Activated CD4-positive, alpha-beta memory T cell treated with anti-CD3 and anti-CD28 coated beads for 36 hours (primary cell): Measurements from ENCODE around the gene ZMYND19. TPM values are rescaled to one million over a fixed set of nuclear protein-coding genes. Genes with fewer than 3 reads are reported as not detected.
"Not testable (repeated sequence)": the region's sequence is repeated elsewhere in the genome, so short reads cannot be mapped to it uniquely, and the experiment has no call there.

Experiments used
- CTCF ChIA-PET: fragments of 350-600 bp; sonication (Branson Sonifier 250); formaldehyde crosslinking; loops from one replicate; lab custom pipeline; 2021; ENCODE audit warnings: antibody characterized with exemption, inconsistent platforms; lab: Charles Lee
- POLR2A ChIA-PET: fragments of 350-600 bp; sonication (Branson Sonifier 250); formaldehyde crosslinking; loops from one replicate; lab custom pipeline; 2021; ENCODE audit warnings: antibody characterized with exemption; lab: Charles Lee
- DNase-seq: peaks from one replicate; pipeline ENCODE4 v3.0.0-alpha.2; 2020
- H3K27ac Mint-ChIP-seq: one replicate; pipeline ENCODE4 v1.8.0; 2021; ENCODE audit warnings: mixed read lengths
- H3K27me3 Mint-ChIP-seq: one replicate; pipeline ENCODE4 v1.8.0; 2021; ENCODE audit warnings: mixed read lengths
- H3K36me3 Mint-ChIP-seq: one replicate; pipeline ENCODE4 v1.8.0; 2021; ENCODE audit warnings: mixed read lengths
- H3K4me1 Mint-ChIP-seq: one replicate; pipeline ENCODE4 v1.8.0; 2021; ENCODE audit warnings: low read depth, mixed read lengths
- H3K4me3 Mint-ChIP-seq: one replicate; pipeline ENCODE4 v1.8.0; 2021; ENCODE audit warnings: mild to moderate bottlenecking, mixed read lengths
- H3K9me3 Mint-ChIP-seq: one replicate; pipeline ENCODE4 v1.8.0; 2021; ENCODE audit warnings: mixed read lengths
- intact Hi-C: fragments of 100-400 bp; cut with micrococcal nuclease; formaldehyde crosslinking; loops from one replicate; pipeline ENCODE4 v1.15.1; 2023
- total RNA-seq, 2 experiments: library from RNA; stranded (reverse); gene quantifications; one replicate each; pipeline ENCODE4 v1.2.3, GENCODE V29; 2021

Gene ZMYND19
- total RNA-seq, 2 experiments from 2014 or later, result 39.7 to 42.6 TPM

DNA sequence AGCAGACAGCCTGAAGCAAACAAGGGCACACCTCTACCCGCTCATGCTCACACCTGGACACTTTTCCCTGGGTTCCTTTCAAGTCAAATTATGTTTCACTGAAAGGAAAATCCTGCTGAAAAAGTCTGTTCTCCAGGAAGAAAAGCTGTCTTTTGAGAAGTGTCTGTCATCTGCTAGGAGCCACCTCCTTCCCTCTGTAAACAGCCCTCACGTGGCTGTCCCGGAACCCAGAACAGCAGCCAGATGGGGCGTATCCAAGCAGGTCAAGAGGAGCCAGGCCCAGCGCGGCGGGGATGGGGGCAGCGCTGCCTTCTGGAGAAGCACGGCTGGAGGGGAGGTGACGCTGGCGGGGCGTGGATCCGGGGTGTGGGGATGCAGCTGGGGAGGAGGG is 40.1 kb downstream of the ZMYND19 start, which contains the start of gene PNPLA7:
Gene PNPLA7 (minus strand): TSS at position 172 of the 391 bp plus-strand sequence. CDS start 205 bp downstream, outside the sequence.
- Mint-ChIP-seq H3K4me1 (peaks cover 17% of the 10 kb centered on the region), H3K4me3 (peak within 1 kb of the TSS; percentile 77), H3K27ac (peak within 1 kb of the TSS; percentile 60), H3K9me3 (no peaks in the 10 kb centered on the region), H3K27me3 (no peaks in the 10 kb centered on the region), H3K36me3 (peaks cover 7% of the 10 kb centered on the region)
- peak; percentile 70 for DNase-seq
- CTCF ChIA-PET, result interaction anchor here (0.9 to 1.1 kb wide), 3 partner anchors 15 to 255 kb away, joined by 3 read pairs; partner anchors contain the start of gene ZMYND19
- intact Hi-C loops, result loop anchor here (2.0 kb wide), 1 partner anchor 41 kb away; the partner anchor contains the start of gene ZMYND19
- POLR2A ChIA-PET, result no interaction called here

DNA sequence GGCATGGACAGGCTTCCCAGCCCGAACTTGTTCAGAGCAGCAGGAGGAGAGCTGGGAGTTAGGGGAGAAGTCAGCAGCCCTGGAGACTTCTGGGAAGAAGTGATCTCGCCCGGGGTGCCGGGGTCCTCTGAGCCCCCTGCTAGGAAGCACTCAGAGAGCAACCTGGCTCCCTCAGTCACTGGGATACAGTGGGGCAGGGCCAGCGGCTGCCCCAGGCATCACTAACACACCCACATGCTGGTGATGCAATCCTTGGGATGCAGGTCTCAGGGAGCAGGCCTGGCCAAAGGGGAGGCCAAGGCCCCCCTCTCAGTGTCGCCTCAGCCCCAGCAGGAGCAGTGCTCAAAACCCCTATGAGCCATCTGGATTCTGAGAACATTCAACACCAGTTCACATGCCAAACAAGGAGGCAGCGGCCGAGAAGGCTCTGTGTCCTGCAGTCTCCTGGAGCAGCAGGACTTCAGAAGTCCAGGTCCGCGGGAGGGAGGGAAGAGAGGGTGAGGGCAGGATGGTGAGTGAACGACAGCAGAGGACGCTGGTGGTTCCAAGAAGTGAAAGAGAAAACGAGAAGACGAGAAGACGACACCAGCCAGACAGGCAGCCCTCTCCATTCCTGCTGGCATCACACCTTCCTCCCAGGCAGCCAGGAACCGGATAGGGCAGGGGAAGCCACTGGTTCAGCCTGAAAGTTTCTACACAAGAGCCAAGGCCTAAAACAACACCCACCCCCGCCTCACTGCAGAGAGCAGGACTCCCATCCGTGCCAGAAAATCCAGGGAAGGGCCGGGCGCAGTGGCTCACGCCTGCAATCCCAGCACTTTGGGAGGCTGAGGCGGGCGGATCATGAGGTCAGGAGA is 42.4 kb downstream of the ZMYND19 start:
- CTCF ChIA-PET, result no interaction called here
- no peaks in the 10 kb centered on the region for H3K9me3 Mint-ChIP-seq

DNA sequence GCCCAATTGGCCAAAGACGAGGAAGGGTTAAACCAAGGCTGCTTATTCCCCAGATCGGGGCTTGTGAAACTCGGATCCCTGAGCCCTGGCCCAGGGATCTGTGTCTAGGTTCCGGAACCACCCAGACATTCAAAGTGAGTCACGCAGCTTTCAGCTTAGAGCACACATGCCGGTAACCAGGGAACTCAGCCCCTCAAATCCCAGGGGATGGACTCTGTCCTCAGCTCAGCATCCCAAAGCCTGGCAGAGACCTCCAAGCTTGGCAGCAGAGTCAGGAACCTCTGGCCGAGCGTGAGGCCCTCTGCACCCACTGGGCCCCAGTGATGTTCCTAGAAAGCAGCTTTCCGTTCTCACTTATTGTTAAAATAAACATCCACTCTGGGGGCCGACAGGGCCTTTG is 45.2 kb downstream of the ZMYND19 start:
- Mint-ChIP-seq H3K27ac (no peak overlapping the region), H3K27me3 (no peaks in the 10 kb centered on the region), H3K4me1 (peaks cover 10% of the 10 kb centered on the region), H3K9me3 (no peaks in the 10 kb centered on the region), H3K4me3 (no peak overlapping the region), H3K36me3 (no peaks in the 10 kb centered on the region)
- intact Hi-C loops, result no loop called here
- ChIA-PET POLR2A (no interaction called here), CTCF (interaction anchor here (0.8 to 2.1 kb wide), 3 partner anchors 10 to 128 kb away, joined by 3 to 7 read pairs (median 6); no protein-coding TSS in a partner anchor)
- no peak for DNase-seq

More for the DNA sequence above, 42.4 kb downstream of the ZMYND19 start:
- Mint-ChIP-seq H3K4me1 (peaks cover 21% of the 10 kb centered on the region), H3K27ac (no peak overlapping the region), H3K4me3 (no peak overlapping the region), H3K36me3 (peaks cover 3% of the 10 kb centered on the region), H3K27me3 (no peaks in the 10 kb centered on the region)
- no peak for DNase-seq
- intact Hi-C loops, result no loop called here
- POLR2A ChIA-PET, result no interaction called here

- Mint-ChIP-seq H3K27ac (no peak overlapping the region), H3K4me3 (no peak overlapping the region), H3K36me3 (no peaks in the 10 kb centered on the region), H3K27me3 (no peaks in the 10 kb centered on the region), H3K9me3 (no peaks in the 10 kb centered on the region), H3K4me1 (peaks cover 4% of the 10 kb centered on the region)
- intact Hi-C loops, result no loop called here
- CTCF ChIA-PET, result interaction anchor here (1.3 kb wide), 1 partner anchor 9 kb away, joined by 3 read pairs; no protein-coding TSS in a partner anchor
- no peak for DNase-seq
- POLR2A ChIA-PET, result no interaction called here
Measured at GRCh38 chr9:137544176-137544760, 46.0 kb downstream of the ZMYND19 start.

- CTCF ChIA-PET, result interaction anchor here (1.3 to 2.0 kb wide), 3 partner anchors 8 to 12 kb away, joined by 3 to 7 read pairs (median 4); partner anchors contain the start of gene MRPL41
Measured at GRCh38 chr9:137543237-137543963, 46.9 kb downstream of the ZMYND19 start.

DNA sequence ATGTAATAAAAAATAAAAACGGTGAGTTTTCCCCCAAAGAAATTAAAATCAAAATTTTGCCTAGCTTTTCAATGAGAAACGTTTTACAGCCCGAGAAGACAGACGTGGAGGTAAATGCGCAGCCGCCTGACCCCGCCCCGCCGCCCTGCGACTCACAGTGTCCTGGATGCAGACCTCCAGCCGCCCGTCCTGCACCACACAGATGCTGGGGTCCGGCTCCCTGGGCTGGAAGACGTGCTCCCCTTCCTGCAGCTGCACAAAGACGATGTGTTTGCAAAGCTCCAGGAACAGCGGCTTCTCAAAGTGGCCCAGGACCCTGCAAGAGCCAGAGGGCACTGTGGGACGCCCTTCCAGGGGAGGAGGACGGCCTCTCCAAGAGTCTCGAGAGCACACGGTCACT is 47.8 kb downstream of the ZMYND19 start:
- Mint-ChIP-seq H3K4me3 (no peak overlapping the region), H3K4me1 (peaks cover 7% of the 10 kb centered on the region), H3K27ac (no peak overlapping the region), H3K9me3 (no peaks in the 10 kb centered on the region), H3K36me3 (no peaks in the 10 kb centered on the region), H3K27me3 (no peaks in the 10 kb centered on the region)
- intact Hi-C loops, result no loop called here
- DNase-seq, result no peak
- CTCF ChIA-PET, result interaction anchor here (1.1 to 2.0 kb wide), 3 partner anchors 9 to 256 kb away, joined by 3 to 7 read pairs (median 4); partner anchors contain the start of gene MRPL41
- POLR2A ChIA-PET, result interaction anchor here (0.6 kb wide), 1 partner anchor 10 kb away, joined by 3 read pairs; the partner anchor contains the start of gene MRPL41

More at GRCh38 chr9:137543237-137543963, 46.9 kb downstream of the ZMYND19 start:
- no peaks in the 10 kb centered on the region for H3K9me3 Mint-ChIP-seq
- intact Hi-C loops, result no loop called here
- peaks cover 4% of the 10 kb centered on the region for H3K4me1 Mint-ChIP-seq
- no peak overlapping the region for H3K4me3 Mint-ChIP-seq
- no peak for DNase-seq
- no peak overlapping the region for H3K27ac Mint-ChIP-seq
- no peaks in the 10 kb centered on the region for H3K27me3 Mint-ChIP-seq
- POLR2A ChIA-PET, result no interaction called here
- no peaks in the 10 kb centered on the region for H3K36me3 Mint-ChIP-seq

DNA sequence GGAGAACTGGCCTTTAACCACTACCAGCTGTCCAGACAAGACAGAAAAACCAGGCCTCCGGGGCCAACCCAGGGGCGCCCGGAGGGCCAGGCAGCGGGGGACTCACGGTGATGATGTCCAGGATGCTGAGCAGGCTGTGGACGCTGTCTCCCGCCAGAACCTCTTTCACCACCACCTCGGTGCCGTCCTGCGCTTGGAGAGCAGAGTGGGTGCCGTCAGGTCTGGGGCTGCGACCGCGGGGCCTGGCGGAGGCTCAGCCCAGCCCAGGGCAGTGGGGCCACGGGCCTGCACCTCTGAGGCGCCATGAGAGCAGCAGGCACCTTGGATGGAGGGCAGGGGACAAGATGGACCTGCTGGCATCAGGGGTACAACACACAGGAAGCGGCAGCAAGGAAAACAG is 49.8 kb downstream of the ZMYND19 start:
- Mint-ChIP-seq H3K4me1 (peaks cover 19% of the 10 kb centered on the region), H3K36me3 (peaks cover 5% of the 10 kb centered on the region), H3K27me3 (no peaks in the 10 kb centered on the region), H3K27ac (no peak overlapping the region), H3K9me3 (peaks cover 6% of the 10 kb centered on the region), H3K4me3 (no peak overlapping the region)
- ChIA-PET POLR2A (no interaction called here), CTCF (no interaction called here)
- no peak for DNase-seq
- intact Hi-C loops, result no loop called here

- ChIA-PET CTCF (interaction anchor here (1.1 kb wide), 1 partner anchor 14 kb away, joined by 3 read pairs; the partner anchor contains the start of gene MRPL41), POLR2A (no interaction called here)
- intact Hi-C loops, result loop anchor here (10.0 kb wide), 1 partner anchor 243 kb away; no protein-coding TSS in a partner anchor
- DNase-seq, result no peak
- Mint-ChIP-seq H3K27ac (no peak overlapping the region), H3K36me3 (peaks cover 5% of the 10 kb centered on the region), H3K4me1 (peaks cover 24% of the 10 kb centered on the region), H3K9me3 (peaks cover 6% of the 10 kb centered on the region), H3K4me3 (no peak overlapping the region), H3K27me3 (no peaks in the 10 kb centered on the region)
Measured at GRCh38 chr9:137538058-137538457, 52.3 kb downstream of the ZMYND19 start.

DNA sequence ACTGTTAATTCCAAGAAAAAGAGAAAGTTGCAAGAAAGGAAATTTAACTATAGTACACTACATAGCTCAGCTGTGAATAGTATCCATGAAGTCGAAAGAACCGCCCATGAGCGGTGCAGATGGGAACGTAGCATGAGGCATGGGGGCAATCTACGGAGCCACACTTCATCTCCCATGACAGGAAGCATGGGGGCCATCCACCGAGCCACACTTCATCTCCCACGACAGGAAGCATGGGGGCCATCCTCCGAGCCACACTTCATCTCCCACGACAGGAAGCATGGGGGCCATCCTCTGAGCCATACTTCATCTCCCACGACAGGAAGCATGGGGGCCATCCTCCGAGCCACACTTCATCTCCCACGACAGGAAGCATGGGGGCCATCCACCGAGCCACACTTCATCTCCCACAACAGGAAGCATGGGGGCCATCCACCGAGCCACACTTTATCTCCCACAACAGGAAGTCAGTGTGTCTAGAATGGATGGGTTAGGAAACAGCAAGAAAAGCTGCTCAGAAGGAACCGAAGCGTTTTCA is 53.6 kb downstream of the ZMYND19 start:
- POLR2A ChIA-PET, H3K4me3 Mint-ChIP-seq, H3K36me3 Mint-ChIP-seq, H3K9me3 Mint-ChIP-seq, H3K27me3 Mint-ChIP-seq: not testable (repeated sequence)
- intact Hi-C loops, result loop anchor here (10.0 kb wide), 1 partner anchor 242 kb away; no protein-coding TSS in a partner anchor
- Mint-ChIP-seq H3K4me1 (peaks cover 24% of the 10 kb centered on the region), H3K27ac (peak overlapping the region; percentile 72)
- CTCF ChIA-PET, result interaction anchor here (0.6 kb wide), 1 partner anchor 86 kb away, joined by 4 read pairs; no protein-coding TSS in a partner anchor
- DNase-seq, result peak; percentile 49

DNA sequence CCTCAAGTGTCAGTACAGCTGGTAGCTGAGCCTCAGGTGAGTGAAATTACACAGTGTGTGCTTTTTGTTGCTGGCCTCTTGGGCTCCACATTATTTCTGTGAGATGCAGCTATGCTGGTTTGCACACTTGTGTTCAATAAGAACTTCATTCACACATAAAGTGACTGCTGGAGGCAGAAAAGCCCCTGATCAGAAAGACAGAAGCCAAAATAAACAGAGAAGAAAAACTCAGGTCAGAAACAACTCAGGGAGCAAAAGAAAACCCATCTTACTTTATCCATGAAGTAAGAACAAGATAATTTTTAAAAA is 55.2 kb downstream of the ZMYND19 start:
- ChIA-PET POLR2A (no interaction called here), CTCF (interaction anchor here (0.7 to 1.5 kb wide), 10 partner anchors 8 to 675 kb away, joined by 3 to 10 read pairs (median 3); partner anchors contain the start of genes EHMT1 and MRPL41)
- no peak for DNase-seq
- no peak overlapping the region for H3K4me3 Mint-ChIP-seq
- peak overlapping the region; percentile 30 for H3K27ac Mint-ChIP-seq
- no peaks in the 10 kb centered on the region for H3K27me3 Mint-ChIP-seq
- peaks cover 5% of the 10 kb centered on the region for H3K36me3 Mint-ChIP-seq
- intact Hi-C loops, result loop anchor here (10.0 kb wide), 1 partner anchor 240 kb away; no protein-coding TSS in a partner anchor
- H3K9me3 Mint-ChIP-seq, result peaks cover 6% of the 10 kb centered on the region
- peaks cover 24% of the 10 kb centered on the region for H3K4me1 Mint-ChIP-seq
